ENCODE results near the gene APPBP2. TPM values are rescaled to one million over a fixed set of nuclear protein-coding genes. Genes with fewer than 3 reads are reported as not detected.

Gene APPBP2
- polyA plus RNA-seq, 1 of the 3 experiments (the other 2 are of a cell fraction): 7.6 TPM

GRCh38 chr17:60416368-60416925, 109.6 kb downstream of the APPBP2 start:
- ChIA-PET POLR2A (no interaction called here), CTCF (interaction anchor here (1.1 kb wide), 1 partner anchor 15 kb away, joined by 3 read pairs; no protein-coding TSS in a partner anchor)

More at GRCh38 chr17:60416368-60416925, 109.6 kb downstream of the APPBP2 start:
- Histone ChIP-seq H2AFZ (ENCODE audit: low read depth) (no peak overlapping the region), H3F3A (replicated peaks; ENCODE audit: insufficient read depth) (no peaks in the 10 kb centered on the region), H3K4me3 (ENCODE audit: low read depth in 2 of 2, low read length in 1 of 2) (no peak overlapping the region), H3K4me2 (no peak overlapping the region), H3K9me3 (no peaks in the 10 kb centered on the region), H3K4me1 (ENCODE audit: control insufficient read depth in 1 of 2, insufficient read depth in 2 of 2, low read depth in 1 of 2, low read length in 1 of 2) (no peaks in the 10 kb centered on the region), H3K27ac (ENCODE audit: low read depth in 2 of 2, low read length in 1 of 2) (no peak overlapping the region), H3K36me3 (replicated peaks in 1 of 2; ENCODE audit: control insufficient read depth in 1 of 2, insufficient read depth in 2 of 2, low read length in 1 of 2) (no peaks in the 10 kb centered on the region), H3K27me3 (ENCODE audit: insufficient read depth) (no peaks in the 10 kb centered on the region), H3K79me2 (ENCODE audit: insufficient read depth) (no peaks in the 10 kb centered on the region), H4K20me1 (ENCODE audit: insufficient read depth) (no peaks in the 10 kb centered on the region), H3K9me2 (no peaks in the 10 kb centered on the region), H3K9ac (no peak overlapping the region)
- DNase-seq: no peak
- no peak for TF ChIP-seq RXRA (IDR thresholded peaks at IDR 0.05; ENCODE audit: borderline replicate concordance, low read depth)
- no peak for TF ChIP-seq REST (IDR thresholded peaks at IDR 0.05; ENCODE audit: low read depth, low read length)
- TF ChIP-seq FOXM1 (IDR thresholded peaks at IDR 0.05; ENCODE audit: low read depth): no peak
- no peak for TF ChIP-seq CTCF (IDR thresholded peaks at IDR 0.05)
- TF ChIP-seq USF2 (IDR thresholded peaks at IDR 0.05; ENCODE audit: borderline replicate concordance, low read depth, low read length): no peak
- no peak for TF ChIP-seq NRF1 (IDR thresholded peaks at IDR 0.05; ENCODE audit: low read depth, low read length)
- TF ChIP-seq TEAD4 (IDR thresholded peaks at IDR 0.05; ENCODE audit: borderline replicate concordance, insufficient read depth): no peak
- TF ChIP-seq SMC3 (IDR thresholded peaks at IDR 0.05; ENCODE audit: low read depth, low read length): no peak
- 90% methylated on average over 2 of the region's 2 CpGs for WGBS (ENCODE audit: low lambda C conversion rate)
